GM18868 (cell line): ENCODE measurements around the gene UBN1.

Experiments
- ATAC-seq: cut with Tn5 transposase; IDR thresholded peaks from one replicate; pipeline ENCODE4 v1.9.1; 2021; ENCODE audit warnings: mild to moderate bottlenecking, moderate library complexity; ENCODE audit not compliant: unreplicated experiment

UBN1 gene

DNA sequence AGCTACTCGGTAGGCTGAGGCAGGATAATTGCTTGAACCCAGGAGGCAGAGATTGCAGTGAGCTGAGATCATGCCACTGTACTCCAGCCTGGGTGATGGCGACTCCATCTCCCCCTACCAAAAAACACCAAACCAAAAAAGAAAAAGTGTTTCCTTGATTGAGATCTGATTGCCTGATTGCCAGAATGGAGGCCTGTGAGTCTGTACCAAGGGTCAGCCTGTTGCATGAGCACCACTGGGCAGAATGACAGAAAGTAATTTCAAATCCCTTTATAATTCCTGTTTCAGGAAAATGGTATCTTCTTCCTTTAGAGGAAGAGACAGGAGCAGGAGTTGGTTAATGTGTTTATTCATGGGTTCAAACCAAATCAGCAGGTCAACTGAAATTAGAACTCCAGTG, 8.5 kb downstream of the UBN1 start:
- no peak for ATAC-seq

DNA sequence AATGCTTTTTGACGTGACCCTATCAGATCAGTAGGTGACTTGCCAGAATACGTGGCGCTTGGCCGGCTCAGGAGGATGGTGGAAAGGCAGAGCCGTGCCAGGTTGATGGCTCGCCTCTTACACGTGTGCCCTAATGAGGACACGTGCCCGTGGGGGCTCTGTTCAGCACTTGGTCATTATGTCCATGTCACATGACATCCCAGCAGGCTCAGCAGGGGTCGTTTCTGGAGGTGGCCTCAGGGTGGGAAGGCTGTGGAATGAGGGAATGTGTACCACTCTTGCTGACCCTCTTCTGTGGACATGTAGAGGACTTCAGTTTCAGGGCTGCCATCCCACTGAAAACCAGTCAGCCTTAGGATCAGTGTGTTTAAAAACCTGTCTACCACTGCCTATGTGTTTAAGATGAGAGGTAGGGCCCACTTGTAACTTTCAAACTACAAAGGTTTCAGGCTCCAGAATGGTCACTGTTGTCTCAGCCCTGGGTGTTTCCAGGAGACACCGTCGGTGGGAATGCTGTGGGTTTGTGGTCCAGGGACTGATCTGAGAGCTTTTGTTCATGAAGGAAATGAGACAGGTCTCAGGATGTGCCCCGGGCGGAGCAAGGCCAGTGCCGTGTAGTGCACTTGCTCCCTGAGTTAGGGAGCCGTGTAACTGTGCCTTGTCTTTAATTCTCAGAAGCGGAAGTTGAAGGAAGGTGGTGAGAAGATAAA, 12.1 kb downstream of the UBN1 start:
- no peak for ATAC-seq

DNA sequence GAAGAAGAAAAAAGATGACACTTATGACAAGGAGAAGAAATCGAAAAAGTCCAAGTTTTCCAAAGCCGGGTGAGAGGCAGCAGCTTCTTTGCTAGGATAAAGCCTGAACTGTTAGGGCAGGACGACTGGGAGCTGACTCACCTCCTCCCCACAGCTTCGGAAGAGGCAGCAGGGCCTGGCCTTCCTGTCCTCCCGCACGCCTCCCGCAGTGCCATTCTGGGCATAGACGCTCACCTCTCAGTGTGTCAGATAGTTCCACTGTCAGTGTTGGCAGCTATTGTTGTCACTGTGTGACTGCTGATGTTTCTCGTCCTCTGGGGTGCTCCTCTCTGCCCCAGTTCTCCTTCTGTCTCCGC, 12.6 kb downstream of the UBN1 start:
- no peak for ATAC-seq

DNA sequence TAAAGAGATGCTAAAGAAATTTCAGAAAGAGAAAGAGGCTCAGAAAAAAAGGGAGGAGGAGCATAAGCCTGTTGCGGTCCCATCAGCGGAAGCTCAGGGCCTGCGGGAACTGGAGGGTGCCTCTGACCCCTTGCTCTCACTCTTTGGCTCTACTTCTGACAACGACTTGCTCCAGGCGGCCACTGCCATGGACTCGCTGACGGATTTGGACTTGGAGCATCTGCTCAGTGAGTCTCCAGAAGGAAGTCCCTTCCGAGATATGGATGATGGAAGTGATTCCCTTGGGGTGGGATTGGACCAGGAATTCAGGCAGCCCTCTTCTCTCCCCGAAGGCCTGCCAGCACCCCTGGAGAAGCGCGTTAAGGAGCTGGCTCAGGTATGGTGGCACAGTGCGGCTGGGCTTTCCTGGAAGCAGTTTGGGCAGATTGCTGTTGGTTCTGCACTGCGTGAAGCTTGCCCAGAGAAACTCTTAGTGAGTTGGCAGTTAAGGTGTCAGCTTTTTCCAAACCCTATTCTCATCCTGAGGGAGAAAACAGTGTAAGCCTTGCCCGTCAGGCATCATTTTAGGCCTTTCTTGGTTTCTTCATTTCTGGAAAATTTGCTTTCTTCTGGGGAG, 13.6 kb downstream of the UBN1 start:
- ATAC-seq = no peak

DNA sequence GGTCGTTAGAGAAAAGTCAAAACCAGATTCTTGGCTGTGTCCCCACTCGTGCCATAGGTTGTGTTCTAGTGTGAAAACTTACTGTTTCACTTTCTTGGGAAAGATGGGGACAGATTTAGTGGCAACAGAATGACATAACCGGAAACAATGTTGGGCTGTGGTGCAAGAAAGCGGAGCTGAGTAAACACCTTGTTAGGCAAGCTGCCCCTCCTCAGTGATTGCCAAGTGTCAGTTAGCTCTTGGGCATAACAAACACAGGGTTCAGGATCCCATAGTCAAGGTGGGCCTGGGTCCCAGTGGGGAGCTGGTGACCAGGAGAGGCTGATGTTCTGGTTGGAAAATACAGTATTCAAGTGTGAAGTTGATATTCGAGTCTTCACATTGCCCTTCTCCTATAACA, 15.4 kb downstream of the UBN1 start:
- no peak for ATAC-seq

DNA sequence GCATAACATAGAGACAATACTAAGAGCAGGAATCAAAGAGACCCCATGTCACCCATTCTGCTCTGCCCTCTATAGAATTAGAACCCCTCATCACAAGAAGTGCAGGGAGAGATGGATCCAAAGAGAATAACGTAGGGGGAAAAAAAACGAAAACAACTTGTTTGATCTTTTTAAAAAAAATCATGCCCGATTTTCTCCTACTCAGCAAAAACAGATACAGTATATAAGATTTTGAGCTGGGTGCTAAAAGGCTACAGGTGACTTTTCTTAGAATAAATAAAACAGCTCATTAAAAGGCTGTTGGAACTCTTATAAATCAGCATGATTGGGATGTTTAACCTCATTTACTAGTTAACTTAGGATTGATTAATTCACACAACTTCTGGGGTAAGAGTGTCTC, 17.4 kb downstream of the UBN1 start:
- no peak for ATAC-seq

DNA sequence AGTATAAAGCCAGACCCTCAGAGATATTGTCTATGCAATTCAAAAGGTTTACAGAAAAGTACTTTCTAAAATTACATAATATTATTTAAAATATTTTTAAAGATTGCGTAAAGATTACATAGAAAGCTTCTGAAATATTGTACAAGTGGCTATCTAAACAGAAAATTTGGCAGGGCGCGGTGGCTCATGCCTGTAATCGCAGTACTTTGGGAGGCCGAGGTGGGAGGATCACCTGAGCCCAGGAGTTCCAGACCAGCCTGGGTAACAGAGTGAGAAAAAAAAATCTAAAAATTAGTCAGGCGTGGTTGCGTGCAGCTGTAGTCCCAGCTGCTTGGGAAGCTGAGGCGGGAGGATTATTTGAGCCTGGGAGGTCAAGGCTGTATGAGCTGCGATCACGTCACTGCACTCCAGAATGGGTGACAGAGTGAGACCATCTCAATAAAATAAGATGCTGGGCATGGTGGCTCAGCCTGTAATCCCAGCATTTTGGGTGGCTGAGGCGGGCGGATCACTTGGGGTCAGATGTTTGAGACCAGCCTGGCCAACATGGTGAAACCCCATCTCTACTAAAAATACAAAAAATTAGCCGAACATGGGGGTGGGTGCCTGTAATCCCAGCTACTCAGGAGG, 18.1 kb downstream of the UBN1 start:
- ATAC-seq = no peak

DNA sequence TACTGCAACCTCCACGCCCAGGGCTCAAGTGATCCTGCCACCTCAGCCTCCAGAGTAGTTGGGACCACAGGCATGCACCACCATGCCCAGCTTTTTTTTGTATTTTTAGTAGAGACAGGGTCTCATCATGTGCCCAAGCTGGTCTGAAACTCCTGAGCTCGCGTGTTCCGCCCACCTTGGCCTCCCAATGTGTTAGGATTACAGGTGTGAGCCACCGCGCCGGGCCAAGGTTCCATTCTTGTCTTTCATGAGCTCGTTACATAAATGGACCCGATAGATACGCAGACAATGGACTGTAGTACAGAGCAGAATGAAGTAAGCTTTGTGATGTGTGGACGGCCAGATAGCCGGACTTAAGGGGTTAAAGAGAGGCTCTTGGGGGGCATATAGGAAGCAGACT, 19.3 kb downstream of the UBN1 start:
- no peak for ATAC-seq

DNA sequence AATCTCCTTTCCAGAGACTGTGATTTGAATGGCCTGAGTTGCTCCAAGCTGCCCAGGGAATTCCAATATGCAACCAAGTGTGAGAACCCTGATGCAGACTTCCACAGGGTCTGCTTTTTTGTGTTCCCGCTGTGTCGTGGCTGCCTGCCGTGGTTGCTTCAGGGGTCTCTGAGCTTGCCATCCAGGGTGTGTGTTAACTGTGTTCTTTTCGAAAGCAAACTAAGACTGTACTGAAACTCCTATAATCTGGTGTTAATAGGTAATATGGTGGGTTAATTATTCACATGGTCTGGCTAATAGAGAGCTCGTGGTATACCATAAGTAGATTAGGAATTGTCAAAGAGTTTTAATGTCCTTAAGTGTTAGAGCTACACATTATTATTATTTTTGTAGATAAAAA, 20.7 kb downstream of the UBN1 start:
- ATAC-seq = no peak

DNA sequence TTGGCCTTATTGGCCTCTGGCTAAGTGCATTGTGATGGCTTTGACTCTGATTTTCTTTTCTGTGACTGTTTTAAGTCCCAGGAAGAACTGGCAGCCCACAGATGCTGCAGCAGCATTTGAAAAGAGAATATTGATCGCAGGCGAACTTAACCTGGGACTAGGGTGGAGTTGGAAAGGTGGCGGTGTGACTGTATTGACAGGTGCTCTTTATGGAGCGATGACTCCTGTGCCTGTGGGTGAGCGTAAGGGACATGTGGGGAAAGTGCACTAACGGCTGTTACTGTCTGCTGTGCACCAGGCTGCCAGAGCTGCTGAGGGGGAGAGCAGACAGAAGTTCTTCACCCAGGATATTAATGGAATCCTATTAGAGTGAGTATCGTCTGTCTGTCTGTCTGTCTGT, 21.3 kb downstream of the UBN1 start:
- no peak for ATAC-seq

DNA sequence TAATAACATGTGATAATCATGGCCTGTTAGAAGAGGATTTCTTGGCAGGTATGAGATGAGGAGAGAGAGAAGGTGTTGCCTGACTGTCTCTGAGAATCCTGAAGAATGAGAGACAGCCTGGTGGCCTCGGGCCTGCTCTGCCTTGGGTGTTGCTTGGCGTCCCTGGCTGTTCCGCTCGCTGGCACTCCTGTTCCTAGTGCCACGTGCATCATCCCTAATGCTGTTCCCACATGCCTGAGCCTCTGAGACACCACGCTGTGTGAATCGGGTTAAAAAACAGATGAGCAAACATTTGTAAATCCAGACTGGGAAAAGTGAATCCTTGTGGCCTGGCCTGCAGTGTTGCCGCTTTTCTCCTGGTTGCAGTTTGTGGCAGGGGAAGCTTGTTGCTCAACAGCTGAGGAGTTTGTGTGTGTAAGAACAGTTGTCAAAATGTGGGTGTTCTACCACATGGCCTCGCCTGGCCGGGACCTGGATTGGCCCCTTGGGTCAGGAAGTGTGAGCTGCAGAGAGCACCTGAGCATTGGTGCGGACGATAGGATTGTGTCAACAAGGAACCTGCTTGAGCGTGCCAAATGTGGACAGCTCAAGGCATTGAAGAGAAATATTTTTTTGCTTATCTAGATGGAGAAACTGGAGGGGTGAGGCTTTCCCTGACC, 22.0 kb downstream of the UBN1 start:
- ATAC-seq = no peak

DNA sequence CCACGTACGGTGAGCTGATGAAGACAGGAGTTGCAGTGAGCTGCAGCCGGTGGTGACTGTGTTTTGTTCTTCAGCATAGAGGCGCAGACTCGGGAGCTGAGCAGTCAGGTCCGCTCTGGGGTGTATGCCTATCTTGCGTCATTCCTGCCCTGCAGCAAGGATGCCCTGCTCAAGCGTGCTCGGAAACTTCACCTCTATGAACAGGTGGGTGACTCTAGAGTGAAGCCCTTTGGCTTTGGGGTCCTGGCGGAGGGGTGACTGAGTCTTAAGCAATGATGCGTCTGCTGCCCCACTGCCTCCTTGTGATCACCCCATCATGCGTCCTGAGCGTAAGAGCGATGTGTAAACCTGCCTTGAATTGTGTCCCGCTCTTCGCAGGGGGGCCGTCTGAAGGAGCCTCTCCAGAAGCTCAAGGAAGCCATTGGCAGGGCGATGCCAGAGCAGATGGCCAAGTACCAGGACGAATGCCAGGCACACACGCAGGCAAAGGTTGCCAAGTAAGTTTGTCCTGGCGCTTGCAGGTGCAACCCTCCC, 22.9 kb downstream of the UBN1 start:
- no peak for ATAC-seq

DNA sequence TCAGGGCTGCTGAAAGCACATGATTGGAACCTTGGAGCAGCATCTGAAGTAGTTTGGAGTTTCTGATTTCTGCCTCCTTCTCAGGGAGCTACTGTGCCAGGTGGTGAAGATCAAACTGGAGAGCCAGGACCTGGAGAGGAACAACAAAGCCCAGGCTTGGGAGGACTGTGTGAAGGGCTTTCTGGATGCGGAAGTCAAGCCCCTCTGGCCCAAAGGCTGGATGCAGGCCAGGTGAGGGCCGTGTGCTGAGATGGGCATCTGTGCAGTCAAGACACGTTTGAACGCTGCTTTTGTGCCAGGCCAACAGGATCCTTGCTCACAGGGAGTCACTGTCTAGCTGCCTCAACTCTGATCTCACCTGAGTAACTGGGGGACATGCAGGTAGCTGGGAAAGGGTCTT, 23.8 kb downstream of the UBN1 start:
- no peak for ATAC-seq

DNA sequence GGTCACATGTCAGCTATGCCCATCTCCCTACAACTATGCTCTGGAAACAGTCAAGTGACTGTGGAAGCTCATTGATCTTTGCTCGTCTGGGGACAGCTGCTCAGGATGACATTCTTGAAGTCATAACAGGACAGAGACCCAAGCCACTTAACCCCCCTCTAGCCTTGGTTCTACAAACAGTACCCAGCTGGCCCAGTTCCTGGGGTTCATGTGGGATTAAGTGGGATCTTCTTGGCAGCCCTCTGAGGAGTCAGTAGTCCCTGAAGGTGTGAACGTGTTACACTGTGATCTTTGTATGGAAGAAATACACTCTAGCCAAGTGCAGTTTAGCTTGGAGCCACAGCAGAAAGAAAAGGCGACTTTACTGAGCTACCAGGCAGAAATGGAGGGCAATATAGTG, 25.8 kb downstream of the UBN1 start:
- no peak for ATAC-seq

DNA sequence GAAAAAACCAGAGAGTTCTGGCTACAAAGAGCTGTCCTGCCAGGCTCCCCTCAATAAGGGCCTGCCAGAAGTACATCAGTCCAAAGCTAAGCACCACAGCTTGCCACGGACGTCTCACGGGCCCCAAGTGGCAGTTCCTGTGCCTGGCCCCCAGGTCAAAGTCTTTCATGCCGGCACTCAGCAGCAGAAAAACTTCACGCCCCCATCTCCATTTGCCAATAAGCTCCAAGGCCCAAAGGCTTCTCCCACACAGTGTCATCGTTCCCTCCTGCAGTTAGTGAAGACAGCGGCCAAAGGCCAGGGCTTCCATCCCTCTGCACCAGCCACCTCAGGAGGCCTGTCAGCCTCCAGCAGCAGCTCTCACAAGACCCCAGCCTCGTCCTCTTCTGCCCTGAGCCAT, 27.4 kb downstream of the UBN1 start:
- no peak for ATAC-seq

DNA sequence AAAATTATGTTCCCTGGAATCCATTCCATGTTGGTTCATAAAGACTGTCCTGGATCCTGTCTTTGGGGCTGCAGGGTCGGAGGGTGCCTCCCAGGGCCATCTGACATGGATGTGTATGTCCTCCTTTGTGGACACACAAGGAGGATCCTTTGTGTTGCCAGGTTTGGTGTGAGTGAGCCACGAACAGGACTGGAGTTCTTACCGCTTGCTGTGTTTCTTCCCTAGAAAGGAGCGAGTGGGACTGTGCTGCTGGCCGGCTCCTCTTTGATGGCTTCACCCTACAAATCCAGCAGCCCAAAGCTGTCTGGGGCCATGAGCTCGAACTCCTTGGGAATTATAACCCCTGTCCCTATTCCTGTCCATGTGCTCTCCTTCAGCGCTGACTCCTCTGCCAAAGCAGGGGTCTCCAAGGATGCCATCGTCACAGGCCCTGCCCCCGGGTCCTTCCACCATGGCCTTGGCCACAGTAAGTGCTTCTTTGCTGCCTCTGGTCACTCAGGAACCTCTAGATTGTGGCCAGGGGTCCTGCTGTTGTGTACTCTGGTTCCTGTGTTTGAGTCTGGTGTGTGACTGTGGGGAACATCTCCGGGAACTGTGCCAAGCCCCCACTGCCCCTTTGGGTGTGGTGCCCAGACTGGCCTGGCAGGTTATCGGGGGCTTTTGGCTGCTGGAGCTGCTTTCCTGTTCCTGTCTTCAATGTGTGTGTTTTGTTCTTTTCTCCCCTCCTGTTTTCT, 29.5 kb downstream of the UBN1 start:
- no peak for ATAC-seq

DNA sequence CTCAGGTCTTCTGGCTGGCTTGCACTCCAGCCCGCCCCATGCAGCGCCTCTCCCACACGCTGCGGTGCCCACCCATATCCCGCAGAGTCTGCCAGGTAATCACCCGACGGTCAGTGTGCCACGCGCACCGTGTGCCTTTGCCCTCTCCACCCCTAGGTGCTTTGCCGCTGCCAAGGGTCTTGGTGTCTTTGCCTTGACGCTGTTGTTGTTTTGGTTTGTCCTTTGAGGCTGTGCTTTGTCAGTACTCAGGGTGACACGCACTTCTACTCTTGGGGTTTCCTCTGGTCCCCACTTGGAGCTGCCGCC, 30.1 kb downstream of the UBN1 start:
- no peak for ATAC-seq

DNA sequence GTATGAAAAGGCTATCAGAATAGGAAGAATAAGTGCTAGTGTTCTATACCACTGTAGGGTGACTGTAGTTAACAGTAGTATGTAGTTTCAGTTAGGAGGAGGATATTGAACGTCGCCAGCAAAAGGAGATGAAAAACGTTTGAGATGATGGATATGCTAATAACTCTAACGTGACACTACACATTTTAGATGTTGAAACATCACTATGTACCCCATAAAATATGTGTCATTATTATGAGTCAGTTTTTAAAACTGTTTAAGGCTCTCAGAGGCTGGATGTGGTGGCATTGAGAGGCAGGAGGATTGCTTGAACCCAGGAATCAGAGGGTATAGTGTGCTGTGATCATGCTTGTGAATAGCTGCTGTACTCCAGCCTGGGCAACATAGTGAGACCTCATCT, 31.8 kb downstream of the UBN1 start:
- no peak for ATAC-seq

DNA sequence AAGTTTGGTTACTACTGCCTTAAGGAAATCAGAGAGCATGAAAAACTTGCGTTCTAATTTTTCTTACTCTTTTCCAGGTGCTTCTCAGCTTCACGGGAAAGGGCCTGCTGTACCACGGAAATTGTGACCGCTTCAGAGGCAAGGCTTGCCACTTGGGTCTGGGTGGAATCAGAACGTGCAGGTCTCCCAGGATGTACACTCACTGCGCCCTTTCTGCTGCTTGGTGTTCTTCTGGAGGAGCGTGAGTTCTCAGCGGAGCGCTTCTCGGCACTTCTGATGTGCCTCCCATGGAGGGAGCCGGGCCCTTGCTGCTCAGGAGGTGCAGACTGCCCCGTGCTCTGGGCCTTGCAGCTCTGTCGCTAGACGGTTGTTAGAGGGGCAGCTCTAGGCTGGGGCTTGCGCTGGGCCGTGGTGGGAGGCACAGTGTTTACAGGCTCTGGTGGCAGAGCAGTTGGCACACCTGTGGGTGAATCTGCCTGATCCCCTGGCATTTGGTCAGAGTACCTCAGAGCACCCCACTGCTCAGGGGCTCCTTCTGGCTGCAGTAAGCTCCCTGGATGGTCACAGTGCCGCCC, 32.8 kb downstream of the UBN1 start:
- ATAC-seq = no peak

DNA sequence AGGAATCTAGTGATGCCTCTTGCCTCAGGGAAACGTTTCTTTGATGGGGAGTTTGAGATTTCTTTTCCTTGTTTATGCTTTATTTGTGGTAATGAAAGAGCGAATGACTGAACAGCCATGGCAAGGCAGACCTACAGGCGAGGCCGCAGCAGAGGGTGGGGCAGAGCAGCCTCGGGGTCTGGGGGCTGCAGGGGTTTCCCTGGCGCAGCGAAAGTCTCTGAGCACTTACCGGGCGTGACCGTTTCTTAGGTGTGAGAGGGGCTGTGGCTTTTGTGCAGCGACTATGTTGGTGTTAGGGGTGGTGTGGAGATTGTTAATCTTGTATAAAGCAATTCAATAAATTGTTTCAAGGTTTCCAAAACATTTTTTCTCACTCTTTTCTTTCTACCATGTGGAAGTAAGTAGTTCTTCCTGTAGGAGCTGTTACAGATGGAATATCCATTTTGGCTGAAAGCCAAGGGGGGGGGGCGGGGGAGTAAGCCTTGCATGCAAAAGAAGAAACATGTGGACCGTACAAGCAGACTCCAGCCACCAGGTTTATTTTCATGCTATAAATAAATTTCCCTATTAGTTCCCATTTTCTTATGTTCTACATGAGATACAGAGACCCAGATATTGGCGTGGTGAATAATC, 34.8 kb downstream of the UBN1 start:
- no peak for ATAC-seq
